Fibroblast of lung (primary cell): ENCODE data around the gene FBN3.

Source experiments
- CTCF ChIP-seq, 2 donors: IDR thresholded peaks in 1 of 2; conservative IDR thresholded peaks in 1 of 2; 1 replicate in 1 of 2; 2 replicates in 1 of 2; pipeline ENCODE4 v1.5.1; 2011 to 2012; ENCODE audit warnings: low read length in 2 of 2, control low read depth in 1 of 2, inconsistent platforms in 1 of 2, low read depth in 1 of 2, mild to moderate bottlenecking in 1 of 2
- EZH2 ChIP-seq: IDR thresholded peaks from 2 replicates; pipeline ENCODE4 v1.5.1; 2012; ENCODE audit warnings: low read length, control low read depth, mild to moderate bottlenecking; ENCODE audit errors: missing control alignments

GRCh38 chr19:8115805-8116396, 33.5 kb downstream of the FBN3 start:
- TF ChIP-seq CTCF (conservative IDR thresholded peaks at IDR 0.05 in 1 of 2, IDR thresholded peaks at IDR 0.05 in 1 of 2; ENCODE audit: low read depth in 1 of 2, low read length in 2 of 2) (no peak), EZH2 (no peak)
